Measurements from ENCODE around the gene TBC1D12.
A peak's percentile ranks its signal among the peaks of the same experiment; 100 is the strongest.
"Not testable (repeated sequence)": the region's sequence is repeated elsewhere in the genome, so short reads cannot be mapped to it uniquely, and the experiment has no call there.

The TBC1D12 gene

GRCh38 chr10:94456942-94457341, 54.6 kb downstream of the TBC1D12 start:
- DNase-seq (ENCODE audit: low spot score): no peak

- DNase-seq (ENCODE audit: low spot score): no peak
Measured at GRCh38 chr10:94459385-94459784, 57.0 kb downstream of the TBC1D12 start.

- DNase-seq (ENCODE audit: low spot score): no peak
Measured at GRCh38 chr10:94461503-94461902, 59.2 kb downstream of the TBC1D12 start.

GRCh38 chr10:94462130-94462529, 59.8 kb downstream of the TBC1D12 start:
- no peak for DNase-seq (ENCODE audit: low spot score)

- no peak for DNase-seq (ENCODE audit: low spot score)
Measured at GRCh38 chr10:94465684-94466083, 63.3 kb downstream of the TBC1D12 start.

GRCh38 chr10:94481410-94481809, 79.1 kb downstream of the TBC1D12 start:
- no peak for DNase-seq (ENCODE audit: low spot score)

GRCh38 chr10:94483970-94484369, 81.6 kb downstream of the TBC1D12 start:
- DNase-seq (ENCODE audit: low spot score): no peak

GRCh38 chr10:94485094-94485493, 82.8 kb downstream of the TBC1D12 start:
- DNase-seq (ENCODE audit: low spot score): no peak

- DNase-seq (ENCODE audit: low spot score): no peak
Measured at GRCh38 chr10:94487575-94487974, 85.2 kb downstream of the TBC1D12 start.

- DNase-seq (ENCODE audit: low spot score): no peak
Measured at GRCh38 chr10:94489107-94489506, 86.8 kb downstream of the TBC1D12 start.

- no peak for DNase-seq (ENCODE audit: low spot score)
Measured at GRCh38 chr10:94489976-94490788, 87.8 kb downstream of the TBC1D12 start.

GRCh38 chr10:94490789-94491039, 88.4 kb downstream of the TBC1D12 start:
- DNase-seq (ENCODE audit: low spot score): no peak

- peak; percentile 20 for DNase-seq (ENCODE audit: low spot score)
Measured at GRCh38 chr10:94493463-94493862, 91.1 kb downstream of the TBC1D12 start.

GRCh38 chr10:94496010-94496409, 93.7 kb downstream of the TBC1D12 start:
- no peak for DNase-seq (ENCODE audit: low spot score)

- DNase-seq (ENCODE audit: low spot score): no peak
Measured at GRCh38 chr10:94496646-94497045, 94.3 kb downstream of the TBC1D12 start.

GRCh38 chr10:94500063-94500462, 97.7 kb downstream of the TBC1D12 start:
- DNase-seq (ENCODE audit: low spot score): no peak

- no peak for DNase-seq (ENCODE audit: low spot score)
Measured at GRCh38 chr10:94521276-94522250, 119.2 kb downstream of the TBC1D12 start.

- peak; percentile 13 for DNase-seq (ENCODE audit: low spot score)
Measured at GRCh38 chr10:94524146-94524545, 121.8 kb downstream of the TBC1D12 start.

GRCh38 chr10:94524711-94525110, 122.4 kb downstream of the TBC1D12 start:
- DNase-seq (ENCODE audit: low spot score): no peak

- DNase-seq (ENCODE audit: low spot score): not testable (repeated sequence)
Measured at GRCh38 chr10:94531550-94531949, 129.2 kb downstream of the TBC1D12 start.

GRCh38 chr10:94533027-94533426, 130.7 kb downstream of the TBC1D12 start:
- DNase-seq (ENCODE audit: low spot score): no peak

GRCh38 chr10:94542282-94542681, 139.9 kb downstream of the TBC1D12 start:
- not testable (repeated sequence) for DNase-seq (ENCODE audit: low spot score)

- peak; percentile 92 for DNase-seq (ENCODE audit: low spot score)
Measured at GRCh38 chr10:94545391-94546048, 143.2 kb downstream of the TBC1D12 start, which contains the start of gene HELLS. Gene HELLS (plus strand): TSS chr10:94545788. CDS start chr10:94545922, 134 bp downstream.

Measured in kidney tubule cell (primary cell).